OCI-LY7 (cell line): ENCODE results near the gene TSPAN9. TPM values are rescaled to one million over a fixed set of nuclear protein-coding genes. Genes with fewer than 3 reads are reported as not detected.

Experiments used
- BruUV-seq: library from RNA; stranded (reverse); fragments of 400-500 nt; replicated peaks from 2 replicates; lab custom pipeline; 2021; lab: Mats Ljungman, UMichigan
- CTCF ChIA-PET: fragments of 300-600 bp; sonication (Branson Sonifier 250); formaldehyde crosslinking; loops from one replicate; lab custom pipeline; 2022; ENCODE audit warnings: antibody characterized with exemption; ENCODE audit not compliant: unreplicated experiment; lab: Charles Lee
- POLR2A ChIA-PET: fragments of 300-600 bp; sonication (Branson Sonifier 250); formaldehyde crosslinking; loops from one replicate; lab custom pipeline; 2022; ENCODE audit warnings: antibody characterized with exemption; lab: Charles Lee
- DNase-seq: peaks from one replicate; pipeline ENCODE4 v3.0.0-alpha.2; 2015; ENCODE audit warnings: low spot score
- H2AFZ ChIP-seq: fragments of 200-600 bp; sonication (generic), shearing (Covaris generic); 2 replicates; pipeline ENCODE4 v1.6.1; 2014; ENCODE audit warnings: mild to moderate bottlenecking, antibody characterized with exemption, low read length, moderate library complexity
- H3K27ac ChIP-seq: fragments of 200-600 bp; sonication (generic); 2 replicates; pipeline ENCODE4 v1.5.1; 2014; ENCODE audit warnings: mixed run types, low read depth, mild to moderate bottlenecking, moderate library complexity, low read length, inconsistent platforms; ENCODE audit not compliant: poor library complexity, severe bottlenecking
- H3K36me3 ChIP-seq: fragments of 200-600 bp; sonication (generic); 2 replicates; pipeline ENCODE4 v1.6.1; 2014; ENCODE audit warnings: mild to moderate bottlenecking, antibody characterized with exemption, low read length, moderate library complexity, mixed read lengths; ENCODE audit not compliant: insufficient read depth
- H3K4me1 ChIP-seq: fragments of 200-600 bp; sonication (generic); 2 replicates; pipeline ENCODE4 v1.5.1; 2014; ENCODE audit warnings: mild to moderate bottlenecking, low read length; ENCODE audit not compliant: insufficient read depth, poor library complexity, severe bottlenecking
- H3K4me2 ChIP-seq: fragments of 200-600 bp; sonication (generic); 2 replicates; pipeline ENCODE4 v1.6.1; 2014; ENCODE audit warnings: mild to moderate bottlenecking, low read length
- H3K4me3 ChIP-seq: fragments of 200-600 bp; sonication (generic); 2 replicates; pipeline ENCODE4 v1.5.1; 2014; ENCODE audit warnings: mild to moderate bottlenecking, low read depth, low read length; ENCODE audit not compliant: poor library complexity, severe bottlenecking
- H3K79me2 ChIP-seq: fragments of 200-600 bp; sonication (generic); 2 replicates; pipeline ENCODE4 v1.6.1; 2016; ENCODE audit warnings: low read depth, mild to moderate bottlenecking, low read length, moderate library complexity, mixed read lengths; ENCODE audit not compliant: insufficient read depth
- H3K9me2 ChIP-seq: fragments of 200-600 bp; sonication (generic); 2 replicates; pipeline ENCODE4 v1.6.1; 2016; ENCODE audit warnings: mild to moderate bottlenecking, low read length, mixed read lengths; ENCODE audit not compliant: insufficient read depth
- H3K9me3 ChIP-seq: fragments of 200-600 bp; sonication (generic); 2 replicates; pipeline ENCODE4 v1.6.1; 2014; ENCODE audit warnings: mild to moderate bottlenecking, mixed run types, low read length, mixed read lengths
- H4K20me1 ChIP-seq: fragments of 200-600 bp; sonication (generic); 2 replicates; pipeline ENCODE4 v1.6.1; 2014; ENCODE audit warnings: mild to moderate bottlenecking, antibody characterized with exemption, low read length, moderate library complexity, mixed read lengths; ENCODE audit not compliant: insufficient read depth
- CTCF ChIP-seq: fragments of 200-600 bp; sonication (generic); conservative IDR thresholded peaks from 2 replicates; pipeline ENCODE4 v1.5.1; 2014; ENCODE audit warnings: mild to moderate bottlenecking, antibody characterized with exemption, low read length, moderate library complexity, mixed read lengths
- EZH2phosphoT487 ChIP-seq: fragments of 200-600 bp; sonication (generic); IDR thresholded peaks from 2 replicates; pipeline ENCODE4 v1.6.1; 2018; ENCODE audit warnings: low read depth, borderline replicate concordance, mild to moderate bottlenecking, mixed run types, antibody characterized with exemption, low read length, moderate library complexity, mixed read lengths
- intact Hi-C: fragments of 100-400 bp; cut with micrococcal nuclease; formaldehyde crosslinking; loops from one replicate; pipeline ENCODE4 v1.10.0; 2022; ENCODE audit not compliant: unreplicated experiment
- total RNA-seq, 2 experiments: library from RNA; depleted of rRNA in 1 of 2; stranded (reverse); fragments of >200 nt in 1 of 2; shearing (Covaris generic) in 1 of 2; gene quantifications; 2 replicates each; pipeline ENCODE4 v1.2.3, GENCODE V29; 2014 to 2022

TSPAN9 gene
- total RNA-seq, 2 experiments from 2014 or later: 0.50 to 0.74 TPM

GRCh38 chr12:3319723-3320492 is 242.7 kb downstream of the TSPAN9 start:
- no peaks in the 10 kb centered on the region for H3K9me3 ChIP-seq
- H3K79me2 ChIP-seq: no peaks in the 10 kb centered on the region
- no peak overlapping the region for H3K27ac ChIP-seq
- H3K9me2 ChIP-seq: no peaks in the 10 kb centered on the region
- ChIA-PET CTCF (no interaction called here), POLR2A (no interaction called here)
- H4K20me1 ChIP-seq: no peaks in the 10 kb centered on the region
- no peak overlapping the region for H2AFZ ChIP-seq
- H3K4me3 ChIP-seq: no peak overlapping the region
- H3K4me2 ChIP-seq: no peak overlapping the region
- intact Hi-C loops: no loop called here
- H3K4me1 ChIP-seq: no peaks in the 10 kb centered on the region
- no peak for DNase-seq
- no peaks in the 10 kb centered on the region for H3K36me3 ChIP-seq
- no TSS peak for BruUV-seq
- TF ChIP-seq CTCF (no peak), EZH2phosphoT487 (no peak)

- BruUV-seq: no TSS peak
- CTCF ChIA-PET: no interaction called here
- Histone ChIP-seq H2AFZ (no peak overlapping the region), H3K27ac (no peak overlapping the region), H3K4me1 (no peaks in the 10 kb centered on the region), H4K20me1 (no peaks in the 10 kb centered on the region), H3K79me2 (no peaks in the 10 kb centered on the region), H3K4me2 (no peak overlapping the region), H3K9me3 (no peaks in the 10 kb centered on the region), H3K9me2 (no peaks in the 10 kb centered on the region), H3K36me3 (no peaks in the 10 kb centered on the region), H3K4me3 (no peak overlapping the region)
- TF ChIP-seq CTCF (no peak), EZH2phosphoT487 (no peak)
- DNase-seq: no peak
- intact Hi-C loops: no loop called here
- POLR2A ChIA-PET: no interaction called here
These were observed 243.8 kb downstream of the TSPAN9 start for GRCh38 chr12:3320881-3321509.

- ChIA-PET CTCF (no interaction called here), POLR2A (no interaction called here)
- BruUV-seq: no TSS peak
- intact Hi-C loops: no loop called here
- Histone ChIP-seq H3K4me1 (no peaks in the 10 kb centered on the region), H3K27ac (no peak overlapping the region), H2AFZ (no peak overlapping the region), H3K36me3 (no peaks in the 10 kb centered on the region), H3K9me2 (no peaks in the 10 kb centered on the region), H3K4me2 (no peak overlapping the region), H4K20me1 (no peaks in the 10 kb centered on the region), H3K9me3 (no peaks in the 10 kb centered on the region), H3K79me2 (no peaks in the 10 kb centered on the region), H3K4me3 (no peak overlapping the region)
- TF ChIP-seq CTCF (no peak), EZH2phosphoT487 (no peak)
- DNase-seq: no peak
These were observed 244.7 kb downstream of the TSPAN9 start for GRCh38 chr12:3321881-3322280.
